Measurements from ENCODE around the gene BBS7.

BBS7 gene

DNA sequence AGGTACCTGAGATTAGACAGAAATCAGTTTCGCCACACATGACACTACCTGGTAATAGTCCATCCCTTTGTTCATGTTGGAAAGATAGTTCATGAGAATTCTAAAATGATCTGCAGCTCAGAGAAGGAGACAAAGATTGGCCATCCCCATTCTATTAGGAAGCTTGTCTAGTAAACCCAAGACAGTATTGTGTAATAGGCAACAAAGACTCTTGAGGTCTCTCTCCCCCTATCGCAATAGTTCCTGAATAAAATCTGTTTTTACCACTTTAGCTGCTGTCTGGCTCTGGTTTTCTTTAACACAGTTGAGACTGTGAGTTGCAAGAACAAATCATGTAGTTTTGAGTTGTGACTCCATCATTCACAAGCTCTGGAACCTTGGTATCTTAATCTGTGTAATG is 14.8 kb upstream of the BBS7 start:
- no peak for DNase-seq (ENCODE audit: low spot score)
- no peak overlapping the region for H3K27ac ChIP-seq
- TF ChIP-seq, protein P1, sequence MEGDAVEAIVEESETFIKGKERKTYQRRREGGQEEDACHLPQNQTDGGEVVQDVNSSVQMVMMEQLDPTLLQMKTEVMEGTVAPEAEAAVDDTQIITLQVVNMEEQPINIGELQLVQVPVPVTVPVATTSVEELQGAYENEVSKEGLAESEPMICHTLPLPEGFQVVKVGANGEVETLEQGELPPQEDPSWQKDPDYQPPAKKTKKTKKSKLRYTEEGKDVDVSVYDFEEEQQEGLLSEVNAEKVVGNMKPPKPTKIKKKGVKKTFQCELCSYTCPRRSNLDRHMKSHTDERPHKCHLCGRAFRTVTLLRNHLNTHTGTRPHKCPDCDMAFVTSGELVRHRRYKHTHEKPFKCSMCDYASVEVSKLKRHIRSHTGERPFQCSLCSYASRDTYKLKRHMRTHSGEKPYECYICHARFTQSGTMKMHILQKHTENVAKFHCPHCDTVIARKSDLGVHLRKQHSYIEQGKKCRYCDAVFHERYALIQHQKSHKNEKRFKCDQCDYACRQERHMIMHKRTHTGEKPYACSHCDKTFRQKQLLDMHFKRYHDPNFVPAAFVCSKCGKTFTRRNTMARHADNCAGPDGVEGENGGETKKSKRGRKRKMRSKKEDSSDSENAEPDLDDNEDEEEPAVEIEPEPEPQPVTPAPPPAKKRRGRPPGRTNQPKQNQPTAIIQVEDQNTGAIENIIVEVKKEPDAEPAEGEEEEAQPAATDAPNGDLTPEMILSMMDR (IDR thresholded peaks at IDR 0.05), result no peak
- no peak overlapping the region for H3K4me3 ChIP-seq

GRCh38 chr4:121881158-121881557 is 10.9 kb upstream of the BBS7 start:
- H3K4me3 ChIP-seq, result no peak overlapping the region
- TF ChIP-seq, protein P1 (IDR thresholded peaks at IDR 0.05), result no peak
- DNase-seq (ENCODE audit: low spot score), result no peak
- H3K27ac ChIP-seq, result no peak overlapping the region

DNA sequence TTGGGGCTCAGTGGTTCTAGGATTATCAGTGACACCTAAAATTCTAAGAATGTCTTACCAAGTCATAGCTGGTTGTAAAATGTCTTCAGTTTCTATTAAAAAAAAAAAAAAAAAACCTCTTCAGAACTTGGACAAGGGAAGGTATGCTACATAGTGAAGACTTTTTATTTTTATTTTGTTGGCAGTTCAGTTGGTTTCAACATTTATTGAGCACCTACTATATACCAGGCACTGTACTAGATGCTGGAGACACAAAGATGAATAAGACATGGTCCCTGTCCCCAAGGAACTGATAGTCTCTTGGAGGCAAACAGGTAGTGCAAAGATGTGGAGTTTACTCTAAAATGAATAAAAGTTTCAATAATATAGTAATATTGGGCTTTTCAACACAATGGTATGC is 8.9 kb upstream of the BBS7 start:
- no peak overlapping the region for H3K4me3 ChIP-seq
- no peak for DNase-seq (ENCODE audit: low spot score)
- no peak overlapping the region for H3K27ac ChIP-seq
- TF ChIP-seq, protein P1 (IDR thresholded peaks at IDR 0.05), result no peak

GRCh38 chr4:121877041-121877773 is 6.9 kb upstream of the BBS7 start:
- H3K27ac ChIP-seq, result no peak overlapping the region
- no peak for DNase-seq (ENCODE audit: low spot score)
- no peak overlapping the region for H3K4me3 ChIP-seq
- TF ChIP-seq, protein P1 (IDR thresholded peaks at IDR 0.05), result no peak

DNA sequence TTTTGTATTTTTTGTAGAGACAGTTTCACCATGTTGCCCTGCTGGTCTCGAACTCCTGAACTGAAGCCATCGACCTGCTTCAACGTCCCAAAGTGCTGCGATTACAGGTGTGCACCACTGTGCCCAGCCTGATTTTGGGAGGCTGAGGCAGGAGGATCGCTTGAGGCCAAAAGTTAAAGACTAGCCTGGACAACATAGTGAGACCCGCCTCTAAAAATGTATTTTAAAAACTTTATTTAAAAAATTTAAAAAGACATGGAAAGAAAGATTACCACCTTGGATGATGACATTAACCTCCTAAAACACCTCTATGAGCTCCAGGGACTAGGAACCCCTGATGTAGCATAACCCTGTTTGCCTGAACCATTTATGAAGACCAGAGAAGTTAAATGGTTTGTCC is 5.8 kb upstream of the BBS7 start:
- Histone ChIP-seq H3K27ac (no peak overlapping the region), H3K4me3 (no peak overlapping the region)
- DNase-seq (ENCODE audit: low spot score), result no peak
- TF ChIP-seq, protein P1 (IDR thresholded peaks at IDR 0.05), result no peak

- H3K27ac ChIP-seq, result no peak overlapping the region
- TF ChIP-seq, protein P1 (IDR thresholded peaks at IDR 0.05), result no peak
- DNase-seq (ENCODE audit: low spot score), result no peak
- no peak overlapping the region for H3K4me3 ChIP-seq
Measured at GRCh38 chr4:121875652-121876051, 5.4 kb upstream of the BBS7 start.

- TF ChIP-seq, protein P1 (IDR thresholded peaks at IDR 0.05), result no peak
- no peak for DNase-seq (ENCODE audit: low spot score)
- Histone ChIP-seq H3K27ac (no peak overlapping the region), H3K4me3 (no peak overlapping the region)
Measured at GRCh38 chr4:121873604-121874003, 3.3 kb upstream of the BBS7 start.
